CD14-positive monocyte (primary cell): Measurements from ENCODE around the gene MYO1D. TPM values are rescaled to one million over a fixed set of nuclear protein-coding genes. Genes with fewer than 3 reads are reported as not detected.

Experiments
- DNase-seq, 3 donors: peaks; one replicate each; pipeline ENCODE4 v3.0.0-alpha.2; 2011 to 2022
- H2AFZ ChIP-seq: 2 replicates; pipeline ENCODE4 v1.6.0; 2012; ENCODE audit warnings: mild to moderate bottlenecking, low read depth, low read length, inconsistent platforms; ENCODE audit not compliant: insufficient read depth, poor library complexity, severe bottlenecking
- H3K27ac ChIP-seq, 2 donors: 1 replicate in 1 of 2; 2 replicates in 1 of 2; pipeline ENCODE4 v1.5.1; 2012 to 2013; ENCODE audit warnings: low read length in 2 of 2, control low read depth in 1 of 2, inconsistent platforms in 1 of 2, low read depth in 1 of 2, mild to moderate bottlenecking in 1 of 2
- H3K27me3 ChIP-seq, 2 donors: one replicate each; pipeline versions ENCODE4 v1.6.0 to v1.6.1; 2011 to 2013; ENCODE audit warnings: low read length in 2 of 2; ENCODE audit not compliant: control insufficient read depth in 2 of 2, insufficient read depth in 2 of 2
- H3K36me3 ChIP-seq, 2 donors: replicated peaks in 1 of 2; 1 replicate in 1 of 2; 2 replicates in 1 of 2; pipeline versions ENCODE4 v1.5.1 to v1.6.1; 2012 to 2013; ENCODE audit warnings: low read length in 2 of 2, control low read depth in 1 of 2, inconsistent platforms in 1 of 2, mild to moderate bottlenecking in 1 of 2; ENCODE audit not compliant: insufficient read depth in 2 of 2, control insufficient read depth in 1 of 2
- H3K4me1 ChIP-seq, 2 donors: 1 replicate in 1 of 2; 2 replicates in 1 of 2; pipeline versions ENCODE4 v1.5.1 to v1.6.1; 2012 to 2013; ENCODE audit warnings: low read length in 2 of 2, control low read depth in 1 of 2, inconsistent platforms in 1 of 2, mild to moderate bottlenecking in 1 of 2, moderate library complexity in 1 of 2; ENCODE audit not compliant: insufficient read depth in 2 of 2, control insufficient read depth in 1 of 2
- H3K4me2 ChIP-seq: replicated peaks from 2 replicates; pipeline ENCODE3; 2012; ENCODE audit warnings: low read length, moderate library complexity, mild to moderate bottlenecking; ENCODE audit not compliant: poor library complexity, severe bottlenecking; ENCODE audit errors: extremely low read depth
- H3K4me3 ChIP-seq, 3 experiments: fragments of 200-600 bp in 1 of 3; sonication (generic) in 1 of 3; replicated peaks in 1 of 3; 1 replicate in 2 of 3; 2 replicates in 1 of 3; pipeline ENCODE4 v1.5.1; 2011 to 2013; ENCODE audit warnings: low read length in 3 of 3, mild to moderate bottlenecking in 3 of 3, control low read depth in 2 of 3, low read depth in 2 of 3, inconsistent platforms in 1 of 3, moderate library complexity in 1 of 3
- H3K79me2 ChIP-seq: 2 replicates; pipeline ENCODE4 v1.6.0; 2012; ENCODE audit warnings: mild to moderate bottlenecking, control low read depth, inconsistent platforms, low read length, moderate library complexity; ENCODE audit not compliant: insufficient read depth
- H3K9ac ChIP-seq: 2 replicates; pipeline ENCODE4 v1.6.0; 2017; ENCODE audit warnings: low read length, mild to moderate bottlenecking; ENCODE audit not compliant: insufficient read depth, poor library complexity, severe bottlenecking
- H3K9me3 ChIP-seq, 2 donors: replicated peaks in 1 of 2; 1 replicate in 1 of 2; 2 replicates in 1 of 2; pipeline versions ENCODE4 v1.5.1 to v1.6.1; 2012 to 2013; ENCODE audit warnings: low read length in 2 of 2, control low read depth in 1 of 2; ENCODE audit not compliant: control insufficient read depth in 1 of 2, insufficient read depth in 1 of 2
- H4K20me1 ChIP-seq: 2 replicates; pipeline ENCODE4 v1.6.0; 2012; ENCODE audit warnings: mild to moderate bottlenecking, low read length, control low read depth, moderate library complexity; ENCODE audit not compliant: insufficient read depth
- H3K27ac Mint-ChIP-seq, 7 donors: one replicate each; pipeline ENCODE4 v1.8.0; 2020; ENCODE audit warnings: mild to moderate bottlenecking in 7 of 7, mixed read lengths in 7 of 7, moderate library complexity in 6 of 7, inconsistent platforms in 2 of 7
- H3K27me3 Mint-ChIP-seq, 3 donors: one replicate each; pipeline ENCODE4 v1.8.0; 2021 to 2022; ENCODE audit warnings: low read depth in 3 of 3, mild to moderate bottlenecking in 3 of 3, mixed read lengths in 3 of 3, moderate library complexity in 3 of 3, inconsistent platforms in 1 of 3
- H3K36me3 Mint-ChIP-seq, 2 donors: one replicate each; pipeline ENCODE4 v1.8.0; 2020; ENCODE audit warnings: mixed read lengths in 2 of 2, inconsistent platforms in 1 of 2, mild to moderate bottlenecking in 1 of 2
- H3K4me1 Mint-ChIP-seq: one replicate; pipeline ENCODE4 v1.8.0; 2020; ENCODE audit warnings: mild to moderate bottlenecking, mixed read lengths
- H3K4me3 Mint-ChIP-seq, 2 donors: one replicate each; pipeline ENCODE4 v1.8.0; 2020; ENCODE audit warnings: mild to moderate bottlenecking in 2 of 2, mixed read lengths in 2 of 2, moderate library complexity in 1 of 2
- H3K9me3 Mint-ChIP-seq, 7 donors: one replicate each; pipeline ENCODE4 v1.8.0; 2020 to 2022; ENCODE audit warnings: mixed read lengths in 7 of 7, mild to moderate bottlenecking in 6 of 7, moderate library complexity in 6 of 7, inconsistent platforms in 2 of 7
- WGBS: methylation state at CpG from one replicate; pipeline ENCODE4 v1.1.5; 2013; ENCODE audit warnings: missing lambda C conversion rate; ENCODE audit not compliant: insufficient coverage; 5-methylcytosine and 5-hydroxymethylcytosine counted together
- intact Hi-C, 2 donors: fragments of 100-400 bp; cut with micrococcal nuclease; formaldehyde crosslinking; loops; one replicate each; pipeline versions ENCODE4 v1.15.0 to v1.15.1; 2023
- polyA plus RNA-seq, 3 donors: library from polyadenylated mRNA; depleted of rRNA in 1 of 3; unstranded in 2 of 3; stranded (reverse) in 1 of 3; fragments of 300-500 nt in 2 of 3; fragments of >200 nt in 1 of 3; fragmentation: Illumina TruSeq in 2 of 3; gene quantifications; 1 replicate in 2 of 3; 2 replicates in 1 of 3; pipeline ENCODE4 v1.2.3, GENCODE V29; 2012 to 2021
- TF ChIP-seq, protein P1 (sequence below): fragments of 200-600 bp; IDR thresholded peaks from one replicate; pipeline ENCODE4 v1.8.0; 2022; ENCODE audit warnings: antibody characterized with exemption, mild to moderate bottlenecking

MYO1D gene
- polyA plus RNA-seq, 3 donors: 0.22 to 0.39 (median 0.26) TPM

DNA sequence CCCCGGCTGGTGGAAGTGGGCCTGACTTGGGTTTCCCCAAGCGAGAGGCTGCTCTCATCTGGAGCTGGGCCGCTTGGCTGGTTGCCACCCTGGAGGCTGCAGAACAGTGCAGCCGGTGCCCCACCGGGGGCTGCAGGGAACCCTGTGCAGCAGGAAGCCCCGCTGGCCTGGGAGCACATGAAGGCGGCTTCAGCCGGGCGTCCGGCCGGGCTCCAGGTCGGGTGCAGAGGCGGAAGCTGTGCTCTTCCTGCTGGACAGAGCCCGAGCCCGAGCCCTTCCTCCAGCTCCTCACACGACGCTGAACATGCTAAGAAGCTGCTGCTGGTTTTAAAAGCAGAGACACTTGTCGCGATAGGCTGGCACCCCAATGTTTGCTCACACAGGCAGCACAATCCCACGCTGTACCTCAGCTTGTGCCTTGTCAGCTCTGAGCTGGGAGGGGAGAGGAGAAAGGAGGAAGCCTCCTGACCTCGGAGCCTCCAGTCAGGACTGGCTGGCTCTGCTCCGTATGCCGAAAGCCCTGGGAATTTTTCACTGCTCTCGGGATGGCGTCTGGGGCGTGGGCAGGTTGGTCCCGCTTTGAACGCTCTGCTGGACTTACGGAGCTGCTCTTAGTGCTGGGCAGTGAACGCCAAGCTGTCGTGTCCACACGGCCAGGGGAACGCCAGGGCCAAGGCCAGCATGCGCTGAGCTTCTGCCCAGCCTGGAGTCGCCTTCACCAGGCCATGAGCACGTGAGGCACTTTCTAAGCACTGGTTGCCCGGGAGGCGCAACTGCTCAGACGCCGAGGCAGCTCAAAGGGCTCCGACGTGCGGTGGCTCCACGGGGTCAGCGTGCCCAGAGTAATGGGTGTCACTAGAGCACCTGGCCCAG lies 381.3 kb downstream of the MYO1D start:
- peak overlapping the region; percentile 47 for H3K9ac ChIP-seq
- 69% methylated on average over 40 of the region's 45 CpGs for WGBS
- Mint-ChIP-seq H3K27me3 (peaks cover 0 to 6% (median 2%) of the 10 kb centered on the region in 3 donors), H3K27ac (peak overlapping the region in 2 of 7 donors; percentile 8 to 46), H3K36me3 (peaks cover 5 to 7% of the 10 kb centered on the region in 2 donors), H3K4me1 (peaks cover 66% of the 10 kb centered on the region), H3K4me3 (peak overlapping the region; percentile 59 to 64), H3K9me3 (peaks cover 0 to 4% (median 0%) of the 10 kb centered on the region in 7 donors)
- intact Hi-C loops: no loop called here
- peak overlapping the region; percentile 18 to 77 for H3K27ac ChIP-seq
- no peaks in the 10 kb centered on the region for H3K9me3 ChIP-seq
- peaks cover 59 to 67% of the 10 kb centered on the region in 2 donors for H3K4me1 ChIP-seq
- H3K36me3 ChIP-seq: no peaks in the 10 kb centered on the region
- peaks cover 5% of the 10 kb centered on the region for H3K79me2 ChIP-seq
- H3K27me3 ChIP-seq: no peaks in the 10 kb centered on the region
- peak overlapping the region; percentile 69 for H3K4me2 ChIP-seq
- H2AFZ ChIP-seq: peak overlapping the region; percentile 62
- peak in 1 of 3 donors; percentile 40 for DNase-seq
- no peaks in the 10 kb centered on the region for H4K20me1 ChIP-seq
- peak overlapping the region in 1 of 3 experiments; percentile 68 for H3K4me3 ChIP-seq
- TF ChIP-seq, protein P1, sequence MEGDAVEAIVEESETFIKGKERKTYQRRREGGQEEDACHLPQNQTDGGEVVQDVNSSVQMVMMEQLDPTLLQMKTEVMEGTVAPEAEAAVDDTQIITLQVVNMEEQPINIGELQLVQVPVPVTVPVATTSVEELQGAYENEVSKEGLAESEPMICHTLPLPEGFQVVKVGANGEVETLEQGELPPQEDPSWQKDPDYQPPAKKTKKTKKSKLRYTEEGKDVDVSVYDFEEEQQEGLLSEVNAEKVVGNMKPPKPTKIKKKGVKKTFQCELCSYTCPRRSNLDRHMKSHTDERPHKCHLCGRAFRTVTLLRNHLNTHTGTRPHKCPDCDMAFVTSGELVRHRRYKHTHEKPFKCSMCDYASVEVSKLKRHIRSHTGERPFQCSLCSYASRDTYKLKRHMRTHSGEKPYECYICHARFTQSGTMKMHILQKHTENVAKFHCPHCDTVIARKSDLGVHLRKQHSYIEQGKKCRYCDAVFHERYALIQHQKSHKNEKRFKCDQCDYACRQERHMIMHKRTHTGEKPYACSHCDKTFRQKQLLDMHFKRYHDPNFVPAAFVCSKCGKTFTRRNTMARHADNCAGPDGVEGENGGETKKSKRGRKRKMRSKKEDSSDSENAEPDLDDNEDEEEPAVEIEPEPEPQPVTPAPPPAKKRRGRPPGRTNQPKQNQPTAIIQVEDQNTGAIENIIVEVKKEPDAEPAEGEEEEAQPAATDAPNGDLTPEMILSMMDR: no peak

DNA sequence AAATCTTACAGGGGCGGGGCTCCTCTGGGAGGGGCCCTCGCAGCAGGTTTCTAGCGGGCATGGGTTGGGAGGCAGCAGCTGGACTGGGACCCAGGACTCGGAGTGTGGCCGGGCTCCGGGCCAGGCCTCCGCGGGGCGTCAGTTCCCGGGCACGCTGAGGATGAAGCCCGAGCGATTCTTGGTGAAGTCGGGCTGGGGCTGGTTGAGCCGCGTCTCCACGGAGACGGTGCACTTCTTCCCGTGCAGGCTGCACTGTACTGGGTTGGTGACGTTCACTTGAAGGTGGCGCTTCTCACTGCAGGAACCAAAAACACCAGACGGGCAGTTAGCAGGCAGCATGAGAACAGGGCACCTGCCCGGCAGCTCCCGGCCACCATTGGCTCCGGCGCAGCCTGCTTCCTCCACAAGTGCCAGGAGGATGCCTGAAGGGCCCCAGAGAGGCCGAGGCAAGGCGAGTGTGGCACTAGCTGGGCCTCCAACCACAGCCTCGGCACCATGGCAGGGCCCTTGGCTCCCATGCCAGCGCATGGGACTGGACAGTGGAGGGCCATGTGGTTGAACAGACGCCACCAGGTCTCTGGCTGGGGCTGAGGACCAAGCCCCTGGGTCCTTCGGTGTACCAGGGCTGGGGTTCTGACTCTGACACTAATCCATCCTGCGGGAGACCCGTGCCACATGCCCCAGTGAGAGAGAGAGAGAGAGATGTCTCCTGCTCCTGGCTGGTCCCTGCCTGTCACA lies 382.1 kb downstream of the MYO1D start:
- no peaks in the 10 kb centered on the region for H3K9me3 ChIP-seq
- Mint-ChIP-seq H3K4me1 (peaks cover 74% of the 10 kb centered on the region), H3K36me3 (peaks cover 12 to 16% of the 10 kb centered on the region in 2 donors), H3K27ac (peak overlapping the region in 5 of 7 donors; percentile 48 to 85 (median 62)), H3K27me3 (peaks cover 0 to 6% (median 2%) of the 10 kb centered on the region in 3 donors), H3K9me3 (peaks cover 0 to 4% (median 0%) of the 10 kb centered on the region in 7 donors), H3K4me3 (peak overlapping the region; percentile 64 to 80)
- H3K9ac ChIP-seq: peak overlapping the region; percentile 47
- peaks cover 5% of the 10 kb centered on the region in 2 donors for H3K36me3 ChIP-seq
- TF ChIP-seq, protein P1: no peak
- intact Hi-C loops: no loop called here
- peak overlapping the region; percentile 70 for H2AFZ ChIP-seq
- no peaks in the 10 kb centered on the region for H4K20me1 ChIP-seq
- H3K4me2 ChIP-seq: peak overlapping the region; percentile 69
- no peaks in the 10 kb centered on the region for H3K27me3 ChIP-seq
- peaks cover 9% of the 10 kb centered on the region for H3K79me2 ChIP-seq
- peak overlapping the region; percentile 18 to 77 for H3K27ac ChIP-seq
- peaks cover 64 to 74% of the 10 kb centered on the region in 2 donors for H3K4me1 ChIP-seq
- peak in 1 of 3 donors; percentile 13 for DNase-seq
- H3K4me3 ChIP-seq: peak overlapping the region in 2 of 3 experiments; percentile 13 to 68
- WGBS: 62% methylated on average over 30 of the region's 34 CpGs
